Smooth muscle cell (in vitro differentiated cells): Measurements from ENCODE around the gene DDOST. TPM values are rescaled to one million over a fixed set of nuclear protein-coding genes. Genes with fewer than 3 reads are reported as not detected.

ENCODE experiments used
- DNase-seq: peaks from one replicate; lab custom pipeline; 2025; ENCODE audit not compliant: unreplicated experiment; lab: John Stamatoyannopoulos, UW
- H2AFZ ChIP-seq: fragments of 200-600 bp; sonication (generic); 2 replicates; pipeline ENCODE4 v1.6.0; 2016; ENCODE audit warnings: antibody characterized with exemption, low read depth, mild to moderate bottlenecking
- H3F3A ChIP-seq: fragments of 200-600 bp; sonication (generic); 2 replicates; pipeline ENCODE4 v1.6.0; 2017; ENCODE audit warnings: antibody characterized with exemption, low read depth
- H3K27ac ChIP-seq: fragments of 200-600 bp; sonication (generic); 2 replicates; pipeline ENCODE4 v1.5.1; 2016; ENCODE audit warnings: low read depth, mild to moderate bottlenecking
- H3K27me3 ChIP-seq: fragments of 200-600 bp; sonication (generic); 2 replicates; pipeline ENCODE4 v1.6.1; 2016; ENCODE audit warnings: low read depth, mild to moderate bottlenecking
- H3K36me3 ChIP-seq: fragments of 200-600 bp; sonication (generic); 2 replicates; pipeline ENCODE4 v1.5.1; 2016; ENCODE audit warnings: low read depth
- H3K4me1 ChIP-seq: fragments of 200-600 bp; sonication (generic); 2 replicates; pipeline ENCODE4 v1.5.1; 2016; ENCODE audit warnings: low read depth
- H3K4me2 ChIP-seq: fragments of 200-600 bp; sonication (generic); 2 replicates; pipeline ENCODE4 v1.6.0; 2016; ENCODE audit warnings: mild to moderate bottlenecking
- H3K4me3 ChIP-seq: fragments of 200-600 bp; sonication (generic); 2 replicates; pipeline ENCODE4 v1.5.1; 2016; ENCODE audit warnings: mild to moderate bottlenecking
- H3K79me2 ChIP-seq: fragments of 200-600 bp; sonication (generic); 2 replicates; pipeline ENCODE4 v1.6.0; 2016; ENCODE audit warnings: low read depth, mild to moderate bottlenecking
- H3K9ac ChIP-seq: fragments of 200-600 bp; sonication (generic); 2 replicates; pipeline ENCODE4 v1.6.0; 2016; ENCODE audit warnings: low read depth
- H3K9me3 ChIP-seq: fragments of 200-600 bp; sonication (generic); replicated peaks from 2 replicates; pipeline ENCODE4 v1.5.1; 2016; ENCODE audit warnings: low read depth
- H4K20me1 ChIP-seq: fragments of 200-600 bp; sonication (generic); 2 replicates; pipeline ENCODE4 v1.6.0; 2016; ENCODE audit warnings: low read depth
- CTCF ChIP-seq: fragments of 200-600 bp; sonication (generic); IDR thresholded peaks from 2 replicates; pipeline ENCODE4 v1.5.1; 2017; ENCODE audit warnings: borderline replicate concordance, mild to moderate bottlenecking, antibody characterized with exemption; ENCODE audit not compliant: insufficient read depth, poor library complexity, severe bottlenecking
- WGBS: methylation state at CpG from one replicate; pipeline ENCODE4 v1.1.7; 2016; ENCODE audit warnings: low lambda C conversion rate; 5-methylcytosine and 5-hydroxymethylcytosine counted together
- polyA plus RNA-seq: library from polyadenylated mRNA; unstranded; fragments of >200 nt; fragmentation: Nextera tagmentation; extraction: Ambion mirVana; gene quantifications from 2 replicates; pipeline ENCODE4 v1.2.1, GENCODE V29; 2016
- total RNA-seq: library from RNA; depleted of rRNA; stranded (reverse); fragments of >200 nt; gene quantifications from 2 replicates; pipeline ENCODE4 v1.2.3, GENCODE V29; 2014

DDOST gene
- total and polyA plus RNA-seq, 2 experiments from 2014 or later: 267 to 439 TPM

- peaks cover 15% of the 10 kb centered on the region for H3F3A ChIP-seq
- H3K9ac ChIP-seq: no peak overlapping the region
- H4K20me1 ChIP-seq: no peaks in the 10 kb centered on the region
- WGBS: 96% methylated on average over 5 of the region's 5 CpGs
- H3K27ac ChIP-seq: no peak overlapping the region
- no peak for DNase-seq
- H3K4me2 ChIP-seq: no peak overlapping the region
- H3K4me1 ChIP-seq: no peaks in the 10 kb centered on the region
- no peak for TF ChIP-seq CTCF
- no peaks in the 10 kb centered on the region for H3K9me3 ChIP-seq
- no peak overlapping the region for H3K4me3 ChIP-seq
- H3K27me3 ChIP-seq: no peaks in the 10 kb centered on the region
- no peaks in the 10 kb centered on the region for H3K79me2 ChIP-seq
- H2AFZ ChIP-seq: no peak overlapping the region
- H3K36me3 ChIP-seq: no peaks in the 10 kb centered on the region
Observed at GRCh38 chr1:20708891-20709290, 47.7 kb upstream of the DDOST start.

- H3K9me3 ChIP-seq: no peaks in the 10 kb centered on the region
- 88% methylated on average over 6 of the region's 6 CpGs for WGBS
- H3K4me2 ChIP-seq: no peak overlapping the region
- no peaks in the 10 kb centered on the region for H4K20me1 ChIP-seq
- H3K79me2 ChIP-seq: no peaks in the 10 kb centered on the region
- H3K4me1 ChIP-seq: no peaks in the 10 kb centered on the region
- no peaks in the 10 kb centered on the region for H3K36me3 ChIP-seq
- peaks cover 15% of the 10 kb centered on the region for H3F3A ChIP-seq
- DNase-seq: no peak
- no peak for TF ChIP-seq CTCF
- H3K27ac ChIP-seq: no peak overlapping the region
- no peak overlapping the region for H3K9ac ChIP-seq
- H3K27me3 ChIP-seq: no peaks in the 10 kb centered on the region
- no peak overlapping the region for H3K4me3 ChIP-seq
- H2AFZ ChIP-seq: no peak overlapping the region
Observed at GRCh38 chr1:20708057-20708456, 46.9 kb upstream of the DDOST start.

- no peak for DNase-seq
- no peak overlapping the region for H3K9ac ChIP-seq
- no peaks in the 10 kb centered on the region for H3K79me2 ChIP-seq
- no peak overlapping the region for H2AFZ ChIP-seq
- peaks cover 15% of the 10 kb centered on the region for H3F3A ChIP-seq
- H3K27me3 ChIP-seq: no peaks in the 10 kb centered on the region
- 44% methylated on average over 5 of the region's 5 CpGs for WGBS
- no peak overlapping the region for H3K4me3 ChIP-seq
- no peak for TF ChIP-seq CTCF
- H3K4me2 ChIP-seq: no peak overlapping the region
- no peaks in the 10 kb centered on the region for H4K20me1 ChIP-seq
- no peaks in the 10 kb centered on the region for H3K4me1 ChIP-seq
- no peaks in the 10 kb centered on the region for H3K36me3 ChIP-seq
- H3K27ac ChIP-seq: no peak overlapping the region
- no peaks in the 10 kb centered on the region for H3K9me3 ChIP-seq
Observed at GRCh38 chr1:20706841-20707240, 45.7 kb upstream of the DDOST start.

GRCh38 chr1:20705203-20705755 is 44.1 kb upstream of the DDOST start:
- Histone ChIP-seq H3K9me3 (no peaks in the 10 kb centered on the region), H3F3A (peaks cover 15% of the 10 kb centered on the region), H3K4me1 (no peaks in the 10 kb centered on the region), H3K27ac (peak overlapping the region; percentile 89), H3K79me2 (no peaks in the 10 kb centered on the region), H3K36me3 (no peaks in the 10 kb centered on the region), H4K20me1 (no peaks in the 10 kb centered on the region), H3K4me3 (no peak overlapping the region), H3K27me3 (no peaks in the 10 kb centered on the region), H3K4me2 (peak overlapping the region; percentile 45), H3K9ac (peak overlapping the region; percentile 70), H2AFZ (no peak overlapping the region)
- TF ChIP-seq CTCF: no peak
- 24% methylated on average over 15 of the region's 15 CpGs for WGBS
- DNase-seq: peak; percentile 7
